ENCODE results near the gene ZNF536. TPM values are rescaled to one million over a fixed set of nuclear protein-coding genes. Genes with fewer than 3 reads are reported as not detected.

ZNF536 gene
- total and polyA plus RNA-seq, 10 of the 15 experiments (the other 5 are each of a cell fraction or from before 2014, with no cell fraction given), result not detected

DNA sequence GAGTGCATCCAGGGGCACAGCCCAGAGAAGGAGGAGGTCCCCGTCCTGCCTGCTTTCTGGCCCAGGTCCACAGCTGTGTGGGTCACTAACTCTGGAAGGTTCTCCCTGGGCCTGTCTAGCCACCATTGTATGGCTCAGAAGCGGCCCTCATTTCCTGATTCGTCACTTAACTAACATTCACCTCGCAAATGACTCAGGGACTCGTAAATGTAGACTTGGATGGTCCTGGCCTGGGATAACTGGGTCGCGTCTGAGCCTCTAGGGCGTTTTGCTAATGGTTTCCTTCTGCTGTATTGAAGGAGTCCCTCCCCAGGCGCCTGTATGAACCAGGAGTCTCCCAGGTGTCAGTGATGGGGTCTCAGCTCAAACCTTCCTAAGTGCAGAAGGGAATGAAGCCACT is 162.8 kb downstream of the ZNF536 start:
- WGBS (ENCODE audit: insufficient coverage, insufficient replicate concordance, low lambda C conversion rate, missing lambda C conversion rate), result 10% methylated on average over 9 of the region's 9 CpGs
- no peak for TF ChIP-seq NFXL1 (IDR thresholded peaks at IDR 0.05; ENCODE audit: borderline replicate concordance)
- no peak for TF ChIP-seq PML (IDR thresholded peaks at IDR 0.05; ENCODE audit: low read length)
- CTCF ChIA-PET, result no interaction called here

DNA sequence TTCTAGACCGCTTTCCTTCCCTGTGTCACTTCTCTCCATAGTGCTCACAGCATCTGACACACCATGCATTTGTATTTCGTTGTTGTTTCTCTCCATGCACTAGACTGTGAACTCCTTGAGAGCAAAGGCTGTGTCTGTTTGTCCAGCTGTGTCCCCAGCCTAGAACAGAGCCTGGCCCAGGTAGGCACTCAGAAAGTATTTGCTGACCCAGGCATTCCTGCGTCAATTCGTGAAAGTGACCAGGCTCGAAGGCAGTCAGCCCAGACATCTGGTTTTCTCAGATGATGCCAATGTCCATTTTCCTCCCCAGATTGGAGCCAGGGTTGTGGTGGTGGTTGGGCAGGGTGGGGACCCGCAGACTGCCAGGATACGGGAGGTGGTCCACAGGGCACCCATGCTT is 164.8 kb downstream of the ZNF536 start:
- BruUV-seq (replicated peaks), result no TSS peak
- CTCF ChIA-PET, result no interaction called here
- TF ChIP-seq, protein P1, sequence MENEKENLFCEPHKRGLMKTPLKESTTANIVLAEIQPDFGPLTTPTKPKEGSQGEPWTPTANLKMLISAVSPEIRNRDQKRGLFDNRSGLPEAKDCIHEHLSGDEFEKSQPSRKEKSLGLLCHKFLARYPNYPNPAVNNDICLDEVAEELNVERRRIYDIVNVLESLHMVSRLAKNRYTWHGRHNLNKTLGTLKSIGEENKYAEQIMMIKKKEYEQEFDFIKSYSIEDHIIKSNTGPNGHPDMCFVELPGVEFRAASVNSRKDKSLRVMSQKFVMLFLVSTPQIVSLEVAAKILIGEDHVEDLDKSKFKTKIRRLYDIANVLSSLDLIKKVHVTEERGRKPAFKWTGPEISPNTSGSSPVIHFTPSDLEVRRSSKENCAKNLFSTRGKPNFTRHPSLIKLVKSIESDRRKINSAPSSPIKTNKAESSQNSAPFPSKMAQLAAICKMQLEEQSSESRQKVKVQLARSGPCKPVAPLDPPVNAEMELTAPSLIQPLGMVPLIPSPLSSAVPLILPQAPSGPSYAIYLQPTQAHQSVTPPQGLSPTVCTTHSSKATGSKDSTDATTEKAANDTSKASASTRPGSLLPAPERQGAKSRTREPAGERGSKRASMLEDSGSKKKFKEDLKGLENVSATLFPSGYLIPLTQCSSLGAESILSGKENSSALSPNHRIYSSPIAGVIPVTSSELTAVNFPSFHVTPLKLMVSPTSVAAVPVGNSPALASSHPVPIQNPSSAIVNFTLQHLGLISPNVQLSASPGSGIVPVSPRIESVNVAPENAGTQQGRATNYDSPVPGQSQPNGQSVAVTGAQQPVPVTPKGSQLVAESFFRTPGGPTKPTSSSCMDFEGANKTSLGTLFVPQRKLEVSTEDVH (IDR thresholded peaks at IDR 0.05; ENCODE audit: low read depth, partially characterized antibody), result no peak
- TF ChIP-seq MTA3 (IDR thresholded peaks at IDR 0.05; ENCODE audit: borderline replicate concordance, low read length) (no peak), MEF2A (IDR thresholded peaks at IDR 0.05; ENCODE audit: insufficient read depth, low read depth, low read length) (no peak), TCF7 (IDR thresholded peaks at IDR 0.05; ENCODE audit: borderline replicate concordance) (no peak), MXI1 (IDR thresholded peaks at IDR 0.05; ENCODE audit: low read depth, low read length) (no peak), RAD21 (IDR thresholded peaks at IDR 0.05; ENCODE audit: insufficient read depth, low read depth, low read length) (no peak)
- TF ChIP-seq, protein P2, sequence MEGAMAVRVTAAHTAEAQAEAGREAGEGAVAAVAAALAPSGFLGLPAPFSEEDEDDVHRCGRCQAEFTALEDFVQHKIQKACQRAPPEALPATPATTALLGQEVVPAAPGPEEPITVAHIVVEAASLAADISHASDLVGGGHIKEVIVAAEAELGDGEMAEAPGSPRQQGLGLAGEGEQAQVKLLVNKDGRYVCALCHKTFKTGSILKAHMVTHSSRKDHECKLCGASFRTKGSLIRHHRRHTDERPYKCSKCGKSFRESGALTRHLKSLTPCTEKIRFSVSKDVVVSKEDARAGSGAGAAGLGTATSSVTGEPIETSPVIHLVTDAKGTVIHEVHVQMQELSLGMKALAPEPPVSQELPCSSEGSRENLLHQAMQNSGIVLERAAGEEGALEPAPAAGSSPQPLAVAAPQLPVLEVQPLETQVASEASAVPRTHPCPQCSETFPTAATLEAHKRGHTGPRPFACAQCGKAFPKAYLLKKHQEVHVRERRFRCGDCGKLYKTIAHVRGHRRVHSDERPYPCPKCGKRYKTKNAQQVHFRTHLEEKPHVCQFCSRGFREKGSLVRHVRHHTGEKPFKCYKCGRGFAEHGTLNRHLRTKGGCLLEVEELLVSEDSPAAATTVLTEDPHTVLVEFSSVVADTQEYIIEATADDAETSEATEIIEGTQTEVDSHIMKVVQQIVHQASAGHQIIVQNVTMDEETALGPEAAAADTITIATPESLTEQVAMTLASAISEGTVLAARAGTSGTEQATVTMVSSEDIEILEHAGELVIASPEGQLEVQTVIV (IDR thresholded peaks at IDR 0.05; ENCODE audit: borderline replicate concordance, partially characterized antibody), result no peak
- TF ChIP-seq, protein P3, sequence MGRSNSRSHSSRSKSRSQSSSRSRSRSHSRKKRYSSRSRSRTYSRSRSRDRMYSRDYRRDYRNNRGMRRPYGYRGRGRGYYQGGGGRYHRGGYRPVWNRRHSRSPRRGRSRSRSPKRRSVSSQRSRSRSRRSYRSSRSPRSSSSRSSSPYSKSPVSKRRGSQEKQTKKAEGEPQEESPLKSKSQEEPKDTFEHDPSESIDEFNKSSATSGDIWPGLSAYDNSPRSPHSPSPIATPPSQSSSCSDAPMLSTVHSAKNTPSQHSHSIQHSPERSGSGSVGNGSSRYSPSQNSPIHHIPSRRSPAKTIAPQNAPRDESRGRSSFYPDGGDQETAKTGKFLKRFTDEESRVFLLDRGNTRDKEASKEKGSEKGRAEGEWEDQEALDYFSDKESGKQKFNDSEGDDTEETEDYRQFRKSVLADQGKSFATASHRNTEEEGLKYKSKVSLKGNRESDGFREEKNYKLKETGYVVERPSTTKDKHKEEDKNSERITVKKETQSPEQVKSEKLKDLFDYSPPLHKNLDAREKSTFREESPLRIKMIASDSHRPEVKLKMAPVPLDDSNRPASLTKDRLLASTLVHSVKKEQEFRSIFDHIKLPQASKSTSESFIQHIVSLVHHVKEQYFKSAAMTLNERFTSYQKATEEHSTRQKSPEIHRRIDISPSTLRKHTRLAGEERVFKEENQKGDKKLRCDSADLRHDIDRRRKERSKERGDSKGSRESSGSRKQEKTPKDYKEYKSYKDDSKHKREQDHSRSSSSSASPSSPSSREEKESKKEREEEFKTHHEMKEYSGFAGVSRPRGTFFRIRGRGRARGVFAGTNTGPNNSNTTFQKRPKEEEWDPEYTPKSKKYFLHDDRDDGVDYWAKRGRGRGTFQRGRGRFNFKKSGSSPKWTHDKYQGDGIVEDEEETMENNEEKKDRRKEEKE (IDR thresholded peaks at IDR 0.05), result no peak

More for the DNA sequence above, 162.8 kb downstream of the ZNF536 start:
- no peak overlapping the region for H2AFZ ChIP-seq (ENCODE audit: control insufficient read depth, low read depth, low read length)
- ChIA-PET POLR2A (no interaction called here), SMC1A (ENCODE audit: uncharacterized antibody, unreplicated experiment) (no interaction called here), RAD21 (ENCODE audit: unreplicated experiment) (no interaction called here)
- no TSS peak for BruUV-seq (replicated peaks)
- FAIRE-seq, result no peak
- intact Hi-C loops (cut with micrococcal nuclease; ENCODE audit: unreplicated experiment) (no loop called here), in situ Hi-C loops (cut with MboI) (no loop called here)
- H3K27ac ChIP-seq (ENCODE audit: control insufficient read depth, insufficient read depth), result no peak overlapping the region
- no peak for DNase-seq (ENCODE audit: low read depth, low spot score)
- no peaks in the 10 kb centered on the region for H3K9me3 ChIP-seq (replicated peaks; ENCODE audit: control insufficient read depth, insufficient read depth, low read length)
- H3K27me3 ChIP-seq (replicated peaks in 1 of 2; ENCODE audit: control insufficient read depth in 2 of 2, insufficient read depth in 2 of 2, low read length in 1 of 2), result no peaks in the 10 kb centered on the region
- ATAC-seq, result no peak
- H3K4me2 ChIP-seq (ENCODE audit: control insufficient read depth, insufficient read depth), result no peak overlapping the region
- H4K20me1 ChIP-seq (ENCODE audit: control insufficient read depth, insufficient read depth), result no peaks in the 10 kb centered on the region
- H3K4me3 ChIP-seq, result no peak overlapping the region
- H3K4me1 ChIP-seq (ENCODE audit: control insufficient read depth, insufficient read depth, low read length), result no peaks in the 10 kb centered on the region
- H3K9ac ChIP-seq (ENCODE audit: control insufficient read depth, insufficient read depth, low read length), result no peak overlapping the region
- H3K36me3 ChIP-seq (ENCODE audit: control insufficient read depth in 2 of 2, insufficient read depth in 2 of 2, low read length in 1 of 2), result no peaks in the 10 kb centered on the region
- no peaks in the 10 kb centered on the region for H3K79me2 ChIP-seq (ENCODE audit: control insufficient read depth, insufficient read depth, low read length)

More for the DNA sequence above, 164.8 kb downstream of the ZNF536 start:
- intact Hi-C loops (cut with micrococcal nuclease; ENCODE audit: unreplicated experiment) (no loop called here), in situ Hi-C loops (cut with MboI) (no loop called here)
- ATAC-seq, result no peak
- no peak overlapping the region for H2AFZ ChIP-seq (ENCODE audit: control insufficient read depth, low read depth, low read length)
- ChIA-PET SMC1A (ENCODE audit: uncharacterized antibody, unreplicated experiment) (no interaction called here), POLR2A (no interaction called here), RAD21 (ENCODE audit: unreplicated experiment) (no interaction called here)
- H3K4me2 ChIP-seq (ENCODE audit: control insufficient read depth, insufficient read depth), result no peak overlapping the region
- H3K4me1 ChIP-seq (ENCODE audit: control insufficient read depth, insufficient read depth, low read length), result no peaks in the 10 kb centered on the region
- WGBS (ENCODE audit: insufficient coverage, insufficient replicate concordance, low lambda C conversion rate, missing lambda C conversion rate), result 1% methylated on average over 7 of the region's 7 CpGs
- no peaks in the 10 kb centered on the region for H3K9me3 ChIP-seq (replicated peaks; ENCODE audit: control insufficient read depth, insufficient read depth, low read length)
- no peak for FAIRE-seq
- no peak overlapping the region for H3K9ac ChIP-seq (ENCODE audit: control insufficient read depth, insufficient read depth, low read length)
- no peaks in the 10 kb centered on the region for H3K36me3 ChIP-seq (ENCODE audit: control insufficient read depth in 2 of 2, insufficient read depth in 2 of 2, low read length in 1 of 2)
- no peaks in the 10 kb centered on the region for H4K20me1 ChIP-seq (ENCODE audit: control insufficient read depth, insufficient read depth)
- no peaks in the 10 kb centered on the region for H3K27me3 ChIP-seq (replicated peaks in 1 of 2; ENCODE audit: control insufficient read depth in 2 of 2, insufficient read depth in 2 of 2, low read length in 1 of 2)
- H3K27ac ChIP-seq (ENCODE audit: control insufficient read depth, insufficient read depth), result no peak overlapping the region
- H3K79me2 ChIP-seq (ENCODE audit: control insufficient read depth, insufficient read depth, low read length), result no peaks in the 10 kb centered on the region
- no peak for DNase-seq (ENCODE audit: low read depth, low spot score)
- no peak overlapping the region for H3K4me3 ChIP-seq
